ENCODE measurements around the gene CD2AP.
"Not testable (repeated sequence)": the region's sequence is repeated elsewhere in the genome, so short reads cannot be mapped to it uniquely, and the experiment has no call there.

Gene CD2AP

DNA sequence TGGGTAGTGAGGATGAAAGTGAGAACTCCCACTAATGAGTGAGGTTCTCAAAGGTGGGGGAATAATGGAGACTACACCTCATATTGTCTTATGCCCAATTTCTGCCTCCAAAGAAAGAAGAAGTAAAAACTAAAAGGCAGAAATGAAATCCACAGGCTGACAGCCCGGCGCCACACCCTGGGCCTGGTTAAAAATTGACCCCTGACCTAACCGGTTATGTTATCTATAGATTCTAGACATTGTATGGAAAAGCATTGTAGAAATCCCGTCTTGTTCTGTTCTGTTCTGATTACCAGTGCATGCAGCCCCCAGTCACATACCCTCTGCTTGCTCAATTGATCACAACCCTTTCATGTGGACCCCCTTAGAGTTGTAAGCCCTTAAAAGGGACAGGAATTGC, 170.0 kb downstream of the CD2AP start:
- DNase-seq = not testable (repeated sequence)

DNA sequence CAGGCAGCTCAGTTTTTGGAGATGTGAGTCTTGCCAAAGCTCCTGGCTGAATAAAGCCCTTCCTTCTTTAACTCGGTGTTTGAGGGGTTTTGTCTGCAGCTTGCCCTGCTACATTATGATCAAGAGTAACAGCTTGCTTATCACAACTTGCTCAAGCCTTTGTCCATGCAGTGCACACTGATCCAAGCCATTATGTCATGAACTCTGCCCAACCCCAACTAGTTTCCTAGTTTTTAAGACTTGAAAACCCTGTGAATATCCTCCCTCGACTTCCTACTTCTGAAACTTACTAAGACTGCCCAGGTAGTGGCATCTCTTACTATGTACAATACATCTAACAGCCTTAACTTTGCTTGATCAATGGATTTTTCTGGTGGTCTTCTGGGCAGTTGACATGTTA, 170.4 kb downstream of the CD2AP start:
- DNase-seq = no peak

GRCh38 chr6:47650553-47651432, 173.2 kb downstream of the CD2AP start:
- DNase-seq = no peak

DNA sequence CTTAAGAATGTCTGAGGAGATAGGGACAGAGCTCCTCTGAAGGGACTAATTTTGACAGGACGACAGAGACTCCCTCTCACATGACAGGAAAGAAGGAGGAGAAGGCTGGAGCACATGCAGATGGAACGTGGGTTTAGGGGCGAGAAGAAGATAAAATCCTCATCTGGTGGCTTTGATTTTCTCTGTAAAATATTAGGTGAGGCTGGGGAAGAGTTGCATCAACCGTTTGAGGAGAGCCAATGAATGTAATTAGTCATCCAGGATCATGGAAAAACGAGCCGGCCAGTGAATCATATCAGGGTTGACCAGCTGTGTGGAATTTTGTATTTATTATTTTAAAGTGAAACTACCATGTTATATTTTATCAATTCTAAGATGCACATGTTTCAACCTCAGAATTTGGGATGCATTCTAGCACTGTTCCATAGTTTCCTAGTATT, 173.9 kb downstream of the CD2AP start:
- no peak for DNase-seq

DNA sequence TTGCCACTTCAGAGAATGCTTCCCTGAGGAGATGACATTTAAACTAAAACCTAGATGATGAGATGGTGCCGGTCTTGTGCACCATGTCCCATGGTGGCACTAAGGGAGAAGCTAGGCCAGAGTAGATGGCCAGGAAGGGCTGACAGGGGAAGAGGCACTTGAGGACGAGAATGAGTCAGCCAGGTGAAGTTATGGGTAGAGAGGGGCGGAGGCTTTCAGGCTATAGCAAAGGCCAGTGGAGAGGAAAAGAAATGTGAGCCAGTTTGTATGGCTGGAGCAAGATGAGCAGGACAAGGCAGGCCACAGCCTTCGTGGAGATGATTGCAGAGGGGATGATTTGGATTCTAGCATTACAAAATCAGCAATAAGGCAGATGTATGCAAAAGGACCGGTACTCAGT, 176.1 kb downstream of the CD2AP start:
- no peak for DNase-seq

- no peak for DNase-seq
These were observed 176.7 kb downstream of the CD2AP start for GRCh38 chr6:47654255-47654654.

- DNase-seq = peak; percentile 51
These were observed 178.4 kb downstream of the CD2AP start for GRCh38 chr6:47655719-47656595.

- DNase-seq = no peak
These were observed 184.4 kb downstream of the CD2AP start for GRCh38 chr6:47661960-47662359.

DNA sequence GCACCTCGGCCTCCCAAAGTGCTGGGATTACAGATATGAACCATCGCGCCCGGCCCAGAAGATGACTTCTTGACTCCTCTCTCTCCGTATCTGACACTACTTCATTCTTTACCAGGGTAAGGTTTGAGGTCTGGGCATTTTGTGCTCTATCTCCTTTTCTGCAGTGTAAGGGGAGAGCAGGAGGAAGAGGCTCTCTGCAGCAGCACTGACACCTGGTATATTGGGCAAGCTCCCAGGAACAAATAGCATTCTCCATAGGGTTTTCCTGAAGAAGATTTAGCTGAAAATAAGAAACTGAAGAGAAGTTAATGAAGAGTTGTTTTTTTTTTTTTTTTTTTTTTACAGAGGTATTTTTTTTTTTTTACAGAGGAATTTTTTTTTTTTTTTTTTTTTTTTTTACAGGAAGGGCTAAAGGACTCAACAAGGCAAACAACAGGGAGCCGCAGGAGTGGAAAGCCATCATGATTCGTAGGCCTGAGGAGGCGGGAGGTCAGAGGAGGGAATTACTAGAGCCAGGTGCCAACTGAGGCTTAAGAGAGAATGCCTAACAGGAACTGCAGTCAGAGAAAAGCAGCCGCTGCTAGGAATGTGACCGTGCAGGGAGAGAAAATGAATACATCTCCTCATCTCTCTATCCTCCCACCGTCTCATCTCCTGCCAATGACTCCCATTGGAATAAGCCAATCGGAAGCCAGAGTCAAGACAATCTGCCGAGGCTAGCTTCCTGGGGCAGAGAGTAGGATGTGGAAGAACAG, 186.1 kb downstream of the CD2AP start:
- DNase-seq = no peak

GRCh38 chr6:47665112-47665511, 187.5 kb downstream of the CD2AP start:
- DNase-seq = no peak

DNA sequence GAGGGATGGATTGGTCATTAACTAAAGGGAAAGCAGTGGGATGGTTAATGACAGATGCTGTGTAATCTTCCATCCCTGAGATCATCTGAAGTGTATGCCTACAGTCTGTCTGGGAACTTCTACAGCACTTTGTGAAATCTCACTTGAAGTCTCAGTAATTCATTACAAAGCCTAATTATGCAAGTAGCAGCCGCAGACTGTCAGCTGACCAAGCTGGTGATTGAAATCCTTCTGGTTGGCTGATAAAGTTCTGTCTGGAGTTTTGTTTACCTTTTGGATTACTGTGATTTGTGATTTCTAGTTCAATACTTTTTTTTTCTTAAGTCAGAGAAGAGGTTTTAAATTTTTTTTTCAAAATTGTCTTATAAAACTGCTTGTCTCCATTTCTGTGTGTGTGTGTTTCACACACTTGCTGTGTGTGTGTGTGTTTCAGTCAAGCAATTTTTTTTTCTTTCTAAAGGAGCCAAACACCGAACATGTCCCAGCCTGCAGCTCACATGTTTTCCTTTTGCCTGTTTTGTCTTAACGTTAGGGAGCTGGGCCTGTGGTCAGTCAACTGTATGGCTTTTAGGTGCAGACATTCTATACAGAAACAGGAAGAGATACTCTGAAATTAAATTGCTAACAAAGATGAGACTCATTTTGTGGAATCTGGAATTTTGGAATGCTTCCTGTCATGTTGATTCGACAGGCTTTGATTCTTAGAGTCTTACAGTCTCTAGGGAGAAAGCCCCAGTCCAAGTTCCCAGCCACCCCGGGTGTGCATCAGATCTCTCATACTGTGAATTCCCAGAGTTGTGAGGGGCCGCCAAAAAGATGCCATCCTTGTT, 192.3 kb downstream of the CD2AP start:
- peak; percentile 78 for DNase-seq

DNA sequence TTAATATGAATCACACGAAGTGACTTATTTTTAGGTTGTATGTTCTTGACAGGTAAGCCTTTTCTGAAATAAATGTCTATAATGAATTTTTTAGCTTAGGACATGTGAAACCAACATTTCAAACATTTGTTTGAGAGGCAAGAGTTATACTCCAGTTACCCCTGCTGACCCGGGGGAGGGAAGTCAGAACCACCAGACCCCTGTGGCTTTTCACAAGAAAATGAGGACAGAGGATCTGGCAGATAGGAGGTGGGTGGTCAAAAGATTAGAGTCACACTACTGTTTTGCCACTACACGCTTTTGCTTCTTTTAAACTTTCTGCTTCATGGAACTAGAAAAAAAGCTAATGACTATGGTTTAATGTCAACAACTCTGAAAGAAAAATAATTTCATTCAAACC, 193.3 kb downstream of the CD2AP start:
- no peak for DNase-seq

DNA sequence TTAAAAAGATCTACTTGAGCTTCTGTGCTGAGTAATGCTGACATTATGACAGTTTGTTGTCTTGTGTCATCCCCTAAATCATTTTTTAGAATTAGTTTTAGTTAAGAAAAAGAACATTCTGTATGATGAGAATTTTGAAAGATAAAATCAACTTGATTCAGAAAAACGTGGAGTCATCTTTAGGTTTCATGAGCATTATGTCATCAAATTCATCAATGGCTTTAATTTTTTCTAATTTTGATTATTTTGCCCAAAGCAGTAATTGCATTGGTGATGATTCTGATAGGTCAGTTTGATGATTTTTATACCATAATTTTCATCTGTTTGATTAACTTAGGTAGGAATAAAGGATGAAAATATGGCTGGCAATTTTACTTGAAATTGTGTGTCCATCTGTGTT, 194.2 kb downstream of the CD2AP start:
- no peak for DNase-seq

GRCh38 chr6:47672816-47673215, 195.2 kb downstream of the CD2AP start:
- DNase-seq = no peak

GRCh38 chr6:47674673-47675072, 197.1 kb downstream of the CD2AP start:
- no peak for DNase-seq
